HG02759 (cell line): ENCODE results near the gene PXMP4.
A peak's percentile ranks its signal among the peaks of the same experiment; 100 is the strongest.

Source experiments
- ATAC-seq: cut with Tn5 transposase; IDR thresholded peaks from one replicate; pipeline ENCODE4 v1.9.1; 2021; ENCODE audit warnings: mild to moderate bottlenecking, moderate library complexity; ENCODE audit not compliant: unreplicated experiment

PXMP4 gene

GRCh38 chr20:33671573-33672288 is 48.4 kb downstream of the PXMP4 start:
- no peak for ATAC-seq

DNA sequence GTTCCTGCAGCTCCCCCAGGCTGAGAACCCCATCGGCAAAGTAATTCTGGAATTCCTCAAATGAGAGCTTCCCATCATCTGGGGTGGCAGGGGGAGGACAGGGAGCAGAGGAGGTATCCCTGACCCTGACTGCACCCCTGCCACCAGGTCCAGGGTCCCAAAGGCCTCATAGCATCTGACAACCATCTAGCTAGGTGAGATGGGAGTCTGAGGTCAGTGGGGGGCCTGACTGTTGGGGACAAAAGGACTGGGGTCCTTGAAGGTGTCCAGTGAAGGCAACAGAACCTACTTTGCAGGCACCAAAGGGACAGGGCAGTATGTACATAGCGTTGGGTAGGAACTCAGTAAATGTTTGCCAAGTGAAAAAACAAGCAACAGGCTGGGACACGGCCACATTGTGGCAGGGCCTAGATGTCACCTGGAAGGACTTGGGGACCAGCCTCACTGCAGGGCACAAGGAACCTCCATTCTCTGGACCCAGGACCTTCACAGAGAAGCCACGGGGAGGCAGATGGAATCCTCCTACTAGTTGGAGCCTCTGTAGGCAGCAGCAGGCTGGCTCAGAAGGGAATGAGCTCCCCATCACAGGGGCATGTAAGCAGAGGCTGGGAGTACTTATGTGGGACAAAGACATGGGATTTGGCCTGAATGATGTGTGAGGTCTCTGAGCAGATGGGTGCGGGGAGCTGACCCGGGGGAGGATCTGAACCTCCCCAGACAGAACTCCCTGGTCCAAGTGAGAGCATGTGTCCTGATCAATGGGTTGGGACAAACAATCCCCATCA is 49.2 kb downstream of the PXMP4 start:
- ATAC-seq = no peak

DNA sequence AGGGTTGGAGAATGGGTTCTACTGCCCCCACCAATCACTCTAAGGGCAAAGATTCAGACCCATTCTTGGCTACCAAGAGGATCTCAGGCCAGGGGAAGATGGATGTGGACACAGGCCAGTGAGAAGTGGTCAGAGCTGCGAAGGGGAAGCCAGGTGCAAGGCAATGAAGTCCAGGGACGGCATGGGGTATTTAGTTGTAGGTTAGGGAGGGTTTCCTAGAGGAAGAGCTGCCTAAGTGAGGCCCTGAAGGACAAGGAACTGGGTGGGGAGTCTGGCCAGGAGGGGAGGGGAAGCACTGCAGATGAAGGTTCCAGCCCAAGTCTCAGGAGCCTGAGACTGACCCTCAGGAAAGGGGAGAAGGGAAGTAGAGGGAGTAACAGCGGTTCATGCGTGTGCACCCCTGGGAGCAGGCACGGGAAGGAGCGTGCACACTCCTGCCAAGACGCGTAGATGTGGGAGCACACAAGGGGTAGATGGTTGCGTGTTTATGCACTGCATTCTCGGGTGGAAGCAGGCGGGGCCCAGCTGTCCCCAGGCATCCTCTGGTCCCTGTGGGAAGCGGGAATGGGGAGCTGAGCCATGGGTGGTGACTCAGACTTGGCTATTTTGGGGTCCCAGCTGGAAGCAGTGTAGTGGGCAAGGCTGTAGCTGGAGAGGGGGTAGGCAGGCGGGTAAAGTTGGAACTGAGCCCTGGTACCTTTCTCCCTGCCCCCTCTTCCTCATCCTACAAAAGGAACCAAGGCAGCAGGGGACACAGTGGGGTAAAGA is 50.1 kb downstream of the PXMP4 start:
- no peak for ATAC-seq

- no peak for ATAC-seq
Observed at GRCh38 chr20:33669224-33669623, 50.9 kb downstream of the PXMP4 start.

DNA sequence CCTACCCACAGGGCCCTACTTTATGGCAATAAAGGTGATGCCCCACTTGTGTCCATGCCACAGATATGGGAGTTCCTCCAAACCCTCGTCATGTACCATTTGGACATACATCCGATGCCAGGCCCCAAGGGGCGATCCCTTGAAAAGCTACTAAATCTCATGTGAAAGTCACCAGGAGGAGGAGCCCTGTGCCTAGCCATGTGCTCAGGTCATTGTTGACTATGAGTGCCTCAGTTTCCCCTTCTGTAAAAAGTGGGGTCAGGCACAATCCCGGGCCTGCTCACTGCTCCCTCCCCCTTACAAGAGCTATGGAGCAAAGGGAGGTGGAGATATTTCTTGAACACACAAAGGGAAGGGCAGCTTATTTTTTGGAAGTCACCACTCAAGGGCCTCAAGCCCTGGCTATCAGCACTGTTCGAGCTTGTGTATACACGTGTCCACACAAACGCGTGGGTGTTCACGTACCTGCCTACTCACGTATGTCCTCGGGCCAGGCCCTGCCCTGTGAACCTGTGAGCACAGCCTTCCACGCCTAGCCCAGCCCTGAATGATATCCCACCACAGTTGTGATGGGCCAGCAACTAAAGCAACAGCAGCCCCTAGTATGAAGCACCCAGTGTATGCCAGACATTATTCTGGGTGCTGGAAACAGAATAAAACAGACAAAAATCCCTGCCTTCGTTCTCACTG is 51.5 kb downstream of the PXMP4 start:
- no peak for ATAC-seq

DNA sequence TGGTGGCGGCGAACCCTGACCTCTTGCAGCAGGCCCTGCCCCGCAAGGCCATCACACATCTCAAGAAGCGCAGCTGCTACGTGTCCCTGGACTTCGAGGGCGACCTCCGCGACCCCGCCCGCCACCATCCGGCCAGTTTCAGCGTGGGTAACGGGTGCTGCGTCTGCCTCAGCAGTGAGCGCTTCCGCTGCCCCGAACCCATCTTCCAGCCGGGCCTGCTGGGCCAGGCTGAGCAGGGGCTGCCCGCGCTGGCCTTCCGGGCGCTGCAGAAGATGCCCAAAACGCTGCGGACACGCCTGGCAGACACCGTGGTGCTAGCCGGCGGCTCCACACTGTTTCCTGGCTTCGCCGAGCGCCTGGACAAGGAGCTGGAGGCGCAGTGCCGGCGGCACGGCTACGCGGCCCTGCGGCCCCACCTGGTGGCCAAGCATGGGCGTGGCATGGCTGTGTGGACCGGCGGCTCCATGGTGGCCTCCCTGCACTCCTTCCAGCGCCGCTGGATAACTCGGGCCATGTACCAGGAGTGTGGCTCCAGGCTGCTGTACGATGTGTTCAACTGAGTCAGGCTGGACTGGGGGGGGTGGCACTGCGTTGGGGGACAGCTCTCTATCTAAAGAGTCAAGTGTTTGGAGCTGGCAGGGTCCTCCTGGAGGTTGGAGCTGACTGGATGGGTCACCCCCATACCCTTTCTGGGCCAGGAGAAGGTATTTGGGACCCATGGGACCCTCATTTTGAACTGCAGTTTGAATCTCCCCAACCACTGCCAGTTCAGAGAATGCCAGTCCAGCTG is 52.2 kb downstream of the PXMP4 start:
- ATAC-seq = peak; percentile 51

GRCh38 chr20:33667245-33667675 is 52.9 kb downstream of the PXMP4 start:
- peak; percentile 23 for ATAC-seq

DNA sequence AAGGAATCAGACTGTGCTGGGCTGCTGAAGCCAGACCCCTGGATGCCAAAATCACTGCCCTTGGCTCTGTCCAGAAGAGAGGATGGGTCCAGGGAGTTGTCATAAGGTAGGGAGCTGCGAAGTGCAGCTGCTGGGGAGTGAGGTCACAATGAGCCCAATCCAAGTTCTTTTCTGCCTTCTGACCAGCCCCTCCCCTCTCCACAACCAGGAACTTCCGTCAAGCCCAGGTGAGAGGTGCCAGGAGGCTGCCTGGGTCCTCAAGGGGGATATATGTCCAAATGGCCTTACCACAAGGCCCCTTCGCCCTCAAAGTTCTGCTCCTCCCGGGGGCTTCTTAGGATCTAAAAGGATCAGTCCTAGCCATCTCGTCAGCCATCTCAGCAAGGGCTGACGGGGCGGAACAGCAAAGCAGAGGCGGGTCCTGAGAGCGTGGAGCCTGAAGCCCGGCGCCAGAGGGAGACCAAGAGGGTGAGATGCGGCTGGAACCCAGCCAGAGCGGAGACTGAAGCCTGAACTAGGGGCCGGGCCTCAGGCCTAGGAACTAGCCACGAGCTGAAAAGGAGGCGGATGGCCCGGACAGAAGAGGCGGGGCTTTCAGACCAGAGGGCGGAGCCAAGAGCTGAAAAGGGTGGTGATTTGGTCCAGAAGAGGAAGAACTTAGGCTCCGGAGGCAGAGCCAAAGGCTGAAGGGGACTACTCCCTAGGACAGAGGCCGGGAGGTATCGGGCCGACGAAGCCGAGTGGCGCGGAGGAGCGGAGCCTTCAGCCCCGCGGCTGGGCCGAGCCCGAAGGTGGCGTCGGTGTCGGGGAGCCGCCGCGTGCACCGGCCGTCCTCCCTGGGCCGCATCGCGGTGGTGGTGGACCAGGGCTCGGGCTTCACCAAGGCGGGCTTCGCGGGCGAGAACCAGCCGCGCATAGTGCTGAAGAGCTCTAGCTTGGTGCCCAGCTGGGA is 53.5 kb downstream of the PXMP4 start, which contains the start of gene ACTL10:
Gene ACTL10 (plus strand): TSS at position 651 of the 952 bp plus-strand sequence. CDS start 555 bp downstream, outside the sequence.
- peak; percentile 64 for ATAC-seq

DNA sequence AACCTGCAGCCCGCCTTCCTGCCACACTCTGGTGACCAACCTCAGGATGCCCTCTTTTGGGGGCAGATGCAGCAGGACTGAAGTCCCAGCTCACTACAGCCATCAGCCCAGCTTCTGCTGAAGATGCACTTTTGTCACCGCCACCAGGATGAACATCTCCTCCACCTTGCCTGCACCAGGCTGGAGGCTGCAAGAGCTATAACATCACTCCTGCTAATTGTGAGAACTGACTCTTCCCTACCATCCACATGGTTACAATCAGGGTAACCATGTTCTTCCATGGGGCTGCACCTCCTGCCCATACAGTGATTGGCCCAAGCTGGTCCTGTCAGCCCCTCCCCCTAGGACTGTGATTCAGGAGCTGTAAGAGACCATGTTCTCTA is 55.4 kb downstream of the PXMP4 start:
- ATAC-seq = no peak

- ATAC-seq = no peak
Observed at GRCh38 chr20:33664085-33664761, 55.9 kb downstream of the PXMP4 start.

DNA sequence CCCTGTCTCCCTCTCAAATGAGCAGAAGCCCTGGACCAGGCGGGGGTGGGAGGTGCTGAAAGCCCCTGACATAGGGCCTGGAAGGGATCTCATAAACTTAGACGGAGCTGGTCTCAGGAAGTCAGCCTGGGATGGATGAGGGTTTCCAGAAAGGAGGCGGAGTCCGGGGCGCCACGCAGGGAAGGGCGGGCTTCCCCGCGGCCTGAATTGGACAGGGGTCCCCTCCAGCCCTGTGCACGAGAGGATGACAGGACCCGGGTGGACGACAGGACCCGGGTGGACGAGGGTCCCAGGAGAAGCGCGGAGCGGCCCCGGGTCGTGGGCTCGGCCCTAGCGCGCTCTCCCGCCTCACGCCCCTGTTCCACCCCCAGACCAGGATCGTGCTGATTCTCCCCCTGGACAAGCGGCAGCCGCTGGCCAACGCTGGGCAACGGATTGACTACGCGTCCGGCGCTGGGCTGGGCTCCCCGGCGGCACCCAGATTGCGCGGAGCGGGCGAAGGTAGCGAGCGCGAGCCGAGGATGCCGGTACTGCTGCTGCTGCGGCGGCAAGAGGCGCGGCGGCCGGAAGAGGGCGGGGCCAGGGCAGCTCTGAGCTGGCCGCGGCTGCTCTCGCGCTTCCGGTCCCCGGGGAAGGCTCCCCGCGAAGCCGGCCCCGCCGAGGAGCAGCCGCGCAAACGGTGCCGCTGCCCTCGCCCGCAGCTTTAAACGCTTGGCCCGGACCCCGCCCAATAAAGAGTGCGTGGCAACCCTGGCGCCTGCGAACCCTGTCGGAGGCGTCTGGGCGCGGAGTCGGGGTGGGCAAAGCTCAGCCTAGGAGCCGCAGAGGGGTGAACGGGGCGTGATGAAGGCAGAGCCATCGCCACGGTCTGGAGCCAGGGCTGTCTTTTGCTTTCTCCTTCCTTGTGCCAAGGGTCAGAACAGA is 56.7 kb downstream of the PXMP4 start:
- ATAC-seq = peak; percentile 28

- no peak for ATAC-seq
Observed at GRCh38 chr20:33662172-33662571, 57.9 kb downstream of the PXMP4 start, which contains the start of gene C20orf144. Gene C20orf144 (plus strand): TSS chr20:33662327. CDS start chr20:33662346, 19 bp downstream.

GRCh38 chr20:33660685-33661058 is 59.4 kb downstream of the PXMP4 start:
- no peak for ATAC-seq

- ATAC-seq = no peak
Observed at GRCh38 chr20:33660035-33660684, 60.0 kb downstream of the PXMP4 start.

DNA sequence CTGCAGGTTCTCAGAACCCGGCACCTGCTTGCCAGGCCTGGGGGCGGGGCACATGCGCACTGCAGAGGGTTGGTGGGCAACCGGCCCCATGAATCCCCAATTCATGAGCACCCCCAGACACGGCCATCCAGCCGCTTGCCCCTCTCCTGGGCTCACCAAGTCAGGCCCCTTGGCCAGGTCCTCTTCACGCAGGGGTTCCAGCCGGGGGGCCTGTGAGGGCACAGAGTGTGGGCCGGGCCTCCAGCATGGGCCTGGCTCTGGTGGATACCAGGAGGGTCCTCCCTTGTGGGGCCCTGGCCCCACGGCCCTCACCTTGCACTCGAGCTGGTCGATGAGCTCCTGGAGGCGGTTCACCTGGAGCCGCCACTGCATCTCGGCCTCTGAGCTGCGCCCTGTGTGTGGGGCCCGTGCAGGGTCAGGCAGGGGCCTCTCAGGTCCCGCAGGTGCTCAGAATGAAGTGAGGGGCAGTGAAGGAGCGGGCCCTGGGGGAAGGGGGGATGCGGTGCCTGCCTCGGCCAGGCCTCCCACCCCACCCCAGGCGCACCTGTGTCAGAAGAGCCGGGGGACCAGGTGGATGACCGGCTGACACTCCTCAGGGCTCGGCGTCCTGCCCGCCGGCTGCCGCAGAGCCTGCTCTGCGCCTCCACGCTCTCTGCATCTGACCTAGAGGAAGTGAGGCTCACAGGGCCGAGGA is 60.6 kb downstream of the PXMP4 start:
- no peak for ATAC-seq

DNA sequence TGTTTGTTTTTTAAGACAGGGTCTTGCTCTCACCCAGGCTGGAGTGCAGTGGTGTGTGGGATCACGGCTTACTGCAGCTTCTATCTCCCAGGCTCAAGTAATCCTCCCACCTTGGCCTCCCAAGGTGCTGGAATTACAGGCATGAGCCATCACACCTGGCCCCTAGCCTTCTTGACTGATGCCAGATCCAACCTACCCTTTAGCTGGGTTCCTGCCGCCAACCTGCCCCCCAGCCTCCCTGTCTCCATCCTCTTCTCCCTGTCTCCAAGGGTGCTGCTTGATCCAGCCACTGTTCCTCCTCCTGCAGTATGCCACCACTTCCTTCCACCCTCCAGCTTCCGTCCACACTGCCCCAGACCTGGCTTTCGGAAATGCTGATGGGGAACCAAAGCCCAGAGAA is 61.2 kb downstream of the PXMP4 start:
- ATAC-seq = no peak
